NOMO-1 treated with DMSO at 0.1 percent for 48 hours (cell line): Measurements from ENCODE around the gene ASCL1.
A peak's percentile ranks its signal among the peaks of the same experiment; 100 is the strongest.

Experiments used
- DNase-seq: peaks from one replicate; lab custom pipeline; 2025; ENCODE audit not compliant: unreplicated experiment; lab: John Stamatoyannopoulos, UW

ASCL1 gene

DNA sequence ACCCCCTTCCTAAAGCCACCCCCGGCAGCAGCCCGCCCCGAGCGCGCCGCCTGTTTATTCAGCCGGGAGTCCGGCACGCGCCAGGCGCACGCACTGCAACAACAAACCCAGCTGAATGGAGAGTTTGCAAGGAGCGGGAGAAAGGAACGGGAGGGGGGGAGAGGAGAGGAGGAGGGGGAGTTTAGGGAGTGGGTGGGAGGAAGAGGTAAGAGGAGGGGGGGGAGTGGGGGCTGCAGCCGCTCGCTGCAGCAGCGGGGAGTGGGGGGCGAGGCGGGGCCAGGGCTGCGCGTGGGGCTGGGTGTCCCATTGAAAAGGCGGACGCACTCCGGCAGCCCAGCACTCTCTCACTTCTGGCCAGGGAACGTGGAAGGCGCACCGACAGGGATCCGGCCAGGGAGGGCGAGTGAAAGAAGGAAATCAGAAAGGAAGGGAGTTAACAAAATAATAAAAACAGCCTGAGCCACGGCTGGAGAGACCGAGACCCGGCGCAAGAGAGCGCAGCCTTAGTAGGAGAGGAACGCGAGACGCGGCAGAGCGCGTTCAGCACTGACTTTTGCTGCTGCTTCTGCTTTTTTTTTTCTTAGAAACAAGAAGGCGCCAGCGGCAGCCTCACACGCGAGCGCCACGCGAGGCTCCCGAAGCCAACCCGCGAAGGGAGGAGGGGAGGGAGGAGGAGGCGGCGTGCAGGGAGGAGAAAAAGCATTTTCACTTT lies at the start of gene ASCL1:
Gene ASCL1 (plus strand): TSS at position 336 of the 712 bp plus-strand sequence. CDS start 571 bp downstream, outside the sequence.
- DNase-seq: no peak

DNA sequence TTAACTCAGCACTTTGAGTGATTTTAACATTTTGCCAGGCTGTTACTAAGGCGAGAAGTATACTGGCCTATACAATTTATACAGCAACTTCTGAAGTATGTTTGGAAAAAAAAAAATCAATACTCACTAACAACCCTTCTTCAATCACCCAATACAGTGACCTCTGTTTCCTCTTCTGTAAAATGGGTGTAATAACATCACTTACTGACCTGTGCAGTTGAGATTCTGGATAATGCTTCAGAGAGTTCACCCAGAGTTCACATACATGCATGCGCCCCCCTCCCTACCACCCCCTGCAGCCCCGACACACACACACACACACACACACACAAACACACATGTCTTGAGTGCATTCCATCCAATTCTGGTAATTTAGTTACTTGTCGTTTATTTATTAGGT lies 49.6 kb upstream of the ASCL1 start:
- no peak for DNase-seq

DNA sequence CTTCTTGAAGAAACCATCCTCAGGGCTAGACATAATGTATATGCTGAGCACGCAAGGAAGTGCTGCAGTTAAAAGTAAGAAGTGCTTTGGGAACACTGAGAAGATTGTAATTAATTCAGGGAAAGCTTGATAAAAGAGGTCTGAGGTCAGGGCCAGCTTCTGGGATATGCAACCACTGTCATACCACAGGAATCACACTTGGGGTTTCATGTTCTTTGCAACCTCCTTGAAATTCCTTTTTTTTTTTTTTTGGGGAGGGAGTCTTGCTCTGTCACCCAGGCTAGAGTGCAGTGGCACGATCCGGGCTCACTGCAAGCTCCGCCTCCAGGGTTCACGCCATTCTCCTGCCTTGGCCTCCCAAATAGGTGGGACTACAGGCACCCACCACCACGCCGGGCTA lies 47.3 kb upstream of the ASCL1 start:
- no peak for DNase-seq

DNA sequence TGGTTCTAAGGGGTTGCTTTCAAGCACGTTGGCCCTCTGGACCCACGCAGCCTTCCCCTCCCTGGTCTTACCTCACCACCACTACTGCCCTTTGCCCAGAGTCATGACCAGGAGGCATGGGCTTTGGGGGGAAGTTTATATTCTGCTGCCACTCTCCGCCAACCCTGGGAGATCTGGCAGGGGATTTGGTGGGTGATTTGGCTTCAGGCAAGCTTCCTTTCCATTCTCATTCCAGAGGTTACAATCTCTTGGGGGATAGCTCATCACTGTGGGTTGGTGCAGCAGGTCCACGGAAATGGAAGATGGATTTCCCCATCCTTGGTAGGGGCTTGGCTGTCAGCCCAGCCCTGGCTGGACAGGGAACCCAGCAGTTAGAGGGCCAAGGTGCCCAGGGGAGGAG lies 46.7 kb upstream of the ASCL1 start:
- DNase-seq: no peak

DNA sequence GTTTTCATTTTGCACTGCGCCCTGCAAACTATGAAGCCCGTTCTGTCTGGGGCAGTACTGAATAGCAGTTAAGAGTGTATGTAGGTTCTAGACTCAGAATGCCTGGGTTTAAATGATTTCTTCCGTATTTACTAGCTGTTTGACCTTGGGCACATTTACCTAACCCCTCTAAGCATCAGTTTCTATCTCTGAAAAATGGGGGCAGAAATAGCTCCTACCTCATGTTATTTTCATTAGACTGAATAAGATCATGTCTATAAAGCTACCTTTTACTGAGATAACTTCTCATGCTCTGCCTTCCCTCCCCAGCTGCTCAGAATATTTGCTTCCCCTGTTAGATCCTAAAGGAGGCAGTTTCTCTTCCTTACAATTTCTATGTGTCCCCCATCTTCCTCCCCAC lies 46.2 kb upstream of the ASCL1 start:
- DNase-seq: no peak

DNA sequence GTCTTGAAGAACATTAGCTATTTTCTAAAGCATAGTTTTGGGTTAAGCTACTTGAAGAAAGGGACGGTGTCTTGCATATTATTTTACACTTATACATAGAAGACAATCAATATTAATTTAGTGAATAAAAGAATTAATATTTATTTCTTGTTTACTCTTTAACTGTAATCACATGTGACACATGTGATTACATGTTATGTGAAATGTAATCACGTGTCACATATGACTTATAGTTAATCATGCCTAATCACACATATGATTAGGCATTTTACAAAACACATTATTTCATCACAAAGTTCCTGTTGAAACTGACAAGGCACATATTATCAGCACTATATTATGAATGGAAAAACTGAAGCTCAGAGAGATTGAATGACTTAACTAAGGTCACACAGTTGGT lies 45.2 kb upstream of the ASCL1 start:
- no peak for DNase-seq

DNA sequence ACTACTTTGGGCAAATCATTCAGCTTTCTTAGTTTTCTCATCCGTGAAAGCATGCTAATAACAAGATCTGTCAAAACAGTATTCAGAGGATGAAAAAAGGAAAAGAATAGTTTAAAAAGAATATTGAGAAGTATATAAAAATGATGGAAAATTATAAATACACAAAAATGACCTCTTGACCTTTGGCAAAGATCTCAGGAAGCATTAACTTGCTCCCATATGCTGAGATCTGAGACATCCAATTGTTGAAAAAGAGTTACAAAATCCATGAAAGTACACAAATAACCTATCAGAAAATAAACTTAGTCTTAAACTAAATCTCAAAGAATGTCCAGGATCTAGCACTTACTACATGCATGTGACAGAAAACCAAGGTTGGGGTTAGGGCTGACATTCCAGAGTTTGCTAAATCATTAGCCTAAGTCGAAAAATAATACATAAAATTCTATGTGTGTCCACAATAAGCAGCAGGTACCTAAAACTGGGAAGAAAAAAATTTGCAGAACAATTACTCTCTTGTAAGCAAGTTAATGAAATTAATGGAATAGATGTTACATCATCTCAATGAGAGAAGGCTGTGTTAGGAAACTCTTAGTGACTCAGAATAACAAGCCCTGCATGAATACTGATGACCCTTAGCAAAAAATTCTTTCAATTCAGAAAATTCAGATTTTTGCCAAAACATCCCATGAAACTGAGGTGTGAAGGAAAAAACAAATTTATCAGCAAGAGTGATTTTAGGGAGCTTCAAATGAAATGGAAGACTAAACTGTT lies 43.8 kb upstream of the ASCL1 start:
- no peak for DNase-seq

DNA sequence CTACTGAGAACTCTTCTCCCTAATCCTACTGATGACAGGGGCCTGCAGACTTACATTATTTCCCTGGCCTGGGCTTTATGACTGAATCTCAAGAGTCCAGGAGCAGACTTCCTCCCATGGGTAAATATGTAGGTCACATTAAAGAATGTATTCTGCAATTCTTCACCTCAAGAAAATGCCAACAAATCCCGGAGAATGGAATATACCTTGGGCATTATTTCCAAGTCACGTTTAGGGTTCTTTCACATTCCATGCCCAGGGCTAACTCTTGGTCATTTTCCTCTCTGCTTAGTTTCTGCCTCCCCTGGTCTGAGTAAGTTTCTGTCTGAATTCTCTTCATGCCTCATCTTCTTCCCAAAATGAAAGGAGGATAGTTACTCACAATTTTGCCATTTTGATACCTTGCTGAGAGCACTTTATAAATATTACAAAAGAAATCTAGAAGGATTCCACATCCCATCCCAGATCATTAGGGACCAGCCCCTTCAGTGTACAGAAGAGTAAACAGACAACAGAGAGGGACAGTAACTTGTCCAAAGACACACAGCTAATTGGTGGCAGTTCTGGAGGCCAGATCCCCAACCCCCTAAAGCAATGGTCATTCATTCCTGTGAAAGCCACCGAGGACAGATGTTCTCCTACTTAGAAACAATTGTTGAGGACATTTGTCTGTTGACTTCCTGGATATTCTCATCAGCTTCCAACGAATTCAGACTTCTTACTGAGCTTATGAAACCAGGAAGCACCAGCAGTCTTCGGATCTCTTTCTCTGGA lies 41.0 kb upstream of the ASCL1 start:
- DNase-seq: no peak

DNA sequence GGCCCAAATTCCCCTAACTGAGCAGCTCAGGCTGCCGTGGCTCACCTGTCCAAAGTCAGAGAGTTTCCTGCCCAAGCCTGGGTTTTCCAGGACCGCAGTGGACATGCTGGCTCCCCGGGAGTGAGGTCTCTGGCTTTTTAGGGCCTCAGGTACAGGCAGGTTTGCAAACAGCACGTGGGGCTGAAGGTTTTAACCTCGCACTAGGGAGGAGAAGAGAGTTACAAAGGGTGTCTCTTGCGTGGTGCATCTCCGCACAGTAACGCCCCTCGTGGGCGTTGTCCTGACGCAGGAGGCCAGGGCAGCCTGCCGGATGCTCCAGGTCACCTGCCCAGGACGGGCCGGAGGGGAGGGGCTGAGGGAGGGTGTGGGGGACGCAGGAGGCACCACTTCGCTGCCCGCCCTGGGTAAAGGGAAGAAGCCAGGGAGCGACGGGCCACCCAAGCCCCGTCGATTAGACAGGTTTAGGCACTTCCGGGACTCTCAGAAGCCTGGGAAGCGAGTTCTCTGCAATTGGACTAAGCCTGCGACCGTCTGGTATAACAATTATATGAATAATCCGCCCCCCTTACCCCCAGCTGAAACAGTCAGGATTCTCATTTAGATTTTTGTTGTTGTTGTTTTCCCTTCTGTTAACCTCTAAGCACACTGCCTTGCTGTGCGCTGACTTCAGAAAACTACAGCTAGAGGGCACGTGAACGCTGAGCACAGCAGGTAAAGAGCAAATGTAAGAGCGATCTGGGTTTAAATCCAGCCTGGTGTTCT lies 40.3 kb upstream of the ASCL1 start, which contains the start of gene PAH:
Gene PAH (minus strand): TSS at position 219 of the 762 bp plus-strand sequence. CDS start 114 bp downstream, at position 105.
- peak; percentile 18 for DNase-seq

DNA sequence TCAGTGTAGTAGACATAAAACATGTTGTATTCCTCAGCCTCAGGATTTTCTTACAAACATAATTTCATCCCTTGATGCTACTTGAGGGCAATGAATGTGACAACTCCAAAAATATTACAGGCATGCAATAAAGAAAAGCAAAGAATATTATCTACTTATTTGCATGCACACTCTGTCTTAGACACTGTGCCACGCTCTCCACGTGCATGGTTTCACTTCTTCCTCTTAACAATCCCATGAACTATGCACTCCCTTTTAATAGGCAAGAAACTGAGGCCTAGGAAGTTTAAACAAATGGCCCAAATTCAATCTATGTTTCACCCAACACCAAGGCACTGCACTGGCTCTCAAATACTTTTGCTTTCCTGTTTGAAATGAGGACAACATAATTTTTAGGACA lies 38.6 kb upstream of the ASCL1 start:
- DNase-seq: peak; percentile 2

DNA sequence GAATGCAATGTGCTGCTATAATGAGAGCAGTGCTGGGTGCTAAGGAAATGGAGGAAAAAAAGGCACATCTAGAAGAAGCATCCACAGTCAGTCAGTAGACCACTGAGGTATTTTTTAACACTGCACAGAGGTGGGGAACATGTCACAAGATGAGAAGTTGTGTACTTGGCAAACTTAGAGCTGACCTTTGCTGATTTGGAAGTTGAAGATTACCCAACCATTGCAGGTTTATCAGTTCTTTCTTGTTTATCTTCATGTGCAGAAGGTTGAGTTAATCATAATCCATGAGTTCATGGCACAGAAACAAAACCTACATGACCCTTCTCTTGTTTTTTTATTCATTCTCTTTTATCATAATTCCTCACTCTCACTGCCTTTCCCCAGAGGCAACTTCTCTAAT lies 37.2 kb upstream of the ASCL1 start:
- no peak for DNase-seq

DNA sequence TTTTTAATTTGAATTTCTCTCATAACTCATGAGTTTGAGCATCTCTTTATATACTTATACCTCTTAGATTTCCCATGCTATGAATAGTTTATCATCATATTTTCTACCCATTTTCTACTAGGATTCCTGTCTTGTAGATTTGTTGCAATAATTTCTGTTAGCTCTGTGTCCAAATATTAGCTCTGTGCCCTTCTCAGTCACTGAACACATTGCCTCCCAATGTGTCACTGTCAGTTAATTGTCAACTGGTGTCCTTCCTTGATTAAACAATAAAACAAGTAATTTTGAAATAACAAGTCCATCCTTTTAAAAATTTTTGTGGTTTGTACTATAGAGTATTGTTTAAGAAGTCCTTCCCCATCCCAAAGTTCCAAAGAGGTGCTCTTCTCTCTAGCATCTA lies 36.2 kb upstream of the ASCL1 start:
- no peak for DNase-seq

DNA sequence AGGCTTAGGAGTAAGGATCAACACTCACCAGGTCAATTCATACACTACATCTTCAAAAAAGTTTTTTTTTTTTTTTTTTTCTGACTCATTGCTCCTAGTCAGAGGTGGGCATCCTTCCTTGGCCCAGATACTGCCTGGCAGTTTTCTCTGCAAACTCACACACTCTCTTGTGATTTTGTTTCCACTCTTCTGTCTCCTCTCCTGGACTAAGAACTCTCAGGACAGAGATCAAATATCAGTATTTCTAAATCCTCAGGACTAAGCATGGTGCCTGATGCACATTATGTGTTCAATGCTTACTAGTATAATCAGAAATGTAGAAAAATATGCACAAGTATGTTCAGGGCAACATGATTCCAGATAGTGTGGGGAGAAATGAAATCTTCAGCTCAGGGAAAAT lies 30.3 kb upstream of the ASCL1 start:
- DNase-seq: no peak

DNA sequence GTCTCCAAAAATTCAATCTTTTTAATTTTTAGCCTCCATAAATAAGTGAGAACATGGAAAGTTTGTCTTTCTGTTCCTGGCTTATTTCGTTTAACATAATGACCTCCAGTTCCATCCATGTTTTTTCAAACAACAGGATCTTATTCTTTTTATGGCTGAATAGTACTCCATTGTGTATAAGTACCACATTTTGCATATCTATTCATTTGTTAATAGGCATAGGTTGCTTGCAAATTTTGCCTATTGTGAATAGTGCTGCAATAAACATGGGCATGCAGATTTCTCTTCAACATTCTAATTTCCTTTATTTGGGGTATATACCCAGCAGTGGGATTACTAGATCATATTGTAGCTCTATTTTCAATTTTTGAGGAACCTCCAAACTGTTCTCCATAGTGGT lies 24.3 kb upstream of the ASCL1 start:
- no peak for DNase-seq

DNA sequence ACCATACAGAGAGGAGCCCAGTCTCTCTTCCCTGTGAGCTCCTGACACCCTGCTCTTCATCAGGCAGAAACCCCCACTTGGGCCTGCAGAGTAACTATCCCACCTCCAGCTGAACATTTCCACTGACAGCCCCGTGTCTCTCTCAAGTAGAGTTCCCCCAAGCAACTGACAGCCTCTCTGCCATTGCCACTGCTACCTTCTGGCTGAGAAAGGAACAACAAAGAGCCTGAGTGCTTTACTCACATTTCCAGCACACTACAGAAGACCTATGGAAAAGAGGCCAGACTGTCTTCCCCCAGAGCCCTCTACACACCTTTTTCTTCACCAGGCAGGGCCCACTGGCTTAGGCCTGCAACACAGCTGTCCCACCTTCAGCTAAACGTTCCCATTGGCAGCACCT lies 18.4 kb upstream of the ASCL1 start:
- no peak for DNase-seq

DNA sequence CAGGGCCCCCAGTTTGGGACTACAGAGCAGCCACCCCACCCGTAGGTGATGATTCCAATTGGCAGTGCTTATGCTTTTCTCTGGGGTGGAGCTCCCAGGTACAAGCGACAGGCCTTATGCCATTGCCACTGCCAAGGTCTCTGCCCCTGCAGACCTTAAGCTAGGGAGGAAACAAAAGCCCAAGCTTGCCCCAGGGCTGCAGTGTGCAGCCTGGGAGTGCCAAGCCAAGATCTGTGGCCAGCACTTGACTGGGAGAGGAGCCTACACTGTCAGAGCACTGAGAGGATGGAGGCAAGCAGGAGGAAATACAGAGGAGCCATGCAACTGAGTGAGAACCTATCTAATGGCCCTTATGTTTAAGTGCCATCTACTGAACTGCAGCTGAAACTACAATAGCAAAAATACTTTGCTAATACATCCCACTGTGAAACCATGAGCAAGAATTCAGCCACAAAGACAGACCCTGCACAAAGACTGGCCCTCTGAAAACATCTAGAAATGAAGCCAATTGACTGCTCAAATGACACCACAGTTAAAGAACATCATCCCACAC lies 17.7 kb upstream of the ASCL1 start:
- no peak for DNase-seq

DNA sequence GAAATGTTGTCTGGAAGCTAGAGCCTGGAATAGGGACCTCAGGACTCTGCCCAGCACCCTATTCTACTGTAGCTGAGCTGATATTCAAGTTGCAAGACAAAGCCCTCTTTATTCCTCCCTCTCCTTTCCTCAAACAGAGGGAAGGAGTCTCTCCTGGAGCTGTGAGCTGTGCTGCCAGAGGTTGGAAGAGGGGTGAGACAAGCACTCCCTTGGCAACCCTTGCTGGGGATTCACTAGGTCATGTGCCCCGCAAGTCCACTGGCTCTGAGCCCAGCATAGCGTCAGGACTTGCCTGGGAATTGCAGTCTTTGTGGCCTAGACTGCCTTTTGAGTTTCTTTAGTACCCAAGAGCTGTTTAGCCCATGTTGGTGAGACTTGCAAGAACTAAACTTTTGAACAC lies 11.4 kb upstream of the ASCL1 start:
- no peak for DNase-seq

DNA sequence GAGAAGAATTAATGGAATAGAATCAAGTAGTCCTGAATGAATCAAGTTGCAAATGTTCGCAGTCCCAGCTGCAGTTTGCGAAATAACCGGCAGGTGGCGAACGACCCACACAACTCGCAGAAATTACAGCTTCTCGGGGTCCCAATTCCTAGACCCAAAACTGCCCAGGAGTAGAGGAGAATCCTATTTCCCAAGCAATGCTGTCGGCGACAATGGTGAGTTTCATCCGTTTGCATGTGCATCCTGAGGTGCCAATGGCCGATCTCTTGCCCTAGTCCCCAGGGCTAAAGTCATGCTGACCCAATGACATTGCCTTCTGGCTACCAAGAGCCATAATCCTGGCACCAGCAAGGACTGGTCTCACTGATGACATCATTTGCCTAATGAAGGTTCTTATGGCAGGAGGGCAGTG lies 8.5 kb upstream of the ASCL1 start:
- no peak for DNase-seq

DNA sequence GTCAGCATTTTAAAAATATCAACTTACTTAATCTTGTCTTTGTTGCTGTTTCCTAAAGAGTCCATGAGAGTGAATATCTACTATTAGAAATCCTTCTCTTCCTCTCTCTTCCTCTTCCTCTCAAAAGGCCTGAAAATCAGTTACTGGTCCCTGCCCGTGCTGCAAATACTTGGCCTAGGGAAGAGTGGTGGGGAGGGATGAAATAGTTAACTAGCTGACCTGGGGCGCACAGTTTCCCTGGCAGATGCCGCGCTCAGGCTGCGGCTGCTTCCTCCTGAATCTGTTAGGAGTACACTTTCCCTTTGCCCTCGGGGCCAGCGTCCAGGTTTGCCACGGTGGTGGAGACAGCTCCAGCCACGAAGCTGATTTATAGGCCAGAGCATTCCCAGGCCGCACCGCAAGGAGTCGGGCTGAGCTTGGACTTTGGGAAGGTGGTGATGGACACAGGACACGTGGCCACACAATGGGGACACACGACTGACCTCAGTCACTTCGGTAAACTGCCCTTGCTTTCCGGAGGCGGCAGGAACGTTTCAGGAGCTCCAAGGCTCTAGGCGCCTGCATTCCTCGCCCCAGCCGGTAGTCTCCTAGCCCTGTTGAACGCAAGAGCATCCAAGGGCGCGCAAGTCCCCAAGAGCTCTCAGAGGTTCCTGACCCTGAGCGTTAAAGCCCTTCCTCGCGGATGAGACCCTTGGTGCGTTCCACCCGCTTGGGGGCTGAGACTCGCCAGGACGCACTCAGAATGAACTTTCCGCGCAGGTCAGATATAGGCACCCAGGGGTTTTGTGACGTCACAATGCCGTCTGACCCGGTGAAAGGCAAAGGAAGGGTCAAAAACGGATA lies 7.1 kb upstream of the ASCL1 start:
- no peak for DNase-seq
